ENCODE data around the gene SWAP70.

The SWAP70 gene

DNA sequence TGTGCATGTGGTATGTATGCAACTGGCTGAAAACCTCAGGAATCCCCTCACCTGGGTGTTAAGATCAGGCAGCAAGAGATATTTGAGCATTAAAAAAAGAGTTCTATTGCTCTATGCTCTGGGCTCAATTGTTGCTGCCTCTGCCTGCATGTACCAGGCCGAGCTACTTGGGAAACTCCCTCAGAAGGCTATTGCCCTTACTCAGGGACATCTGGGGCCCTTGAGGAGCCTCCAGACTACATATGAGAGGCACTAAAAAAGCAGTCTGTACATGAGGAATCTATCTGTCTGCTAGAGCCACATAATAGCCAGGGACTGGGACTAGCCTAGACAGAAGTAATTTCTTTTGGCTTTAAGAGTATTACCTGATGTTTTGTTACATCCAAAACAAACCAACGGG lies 120.1 kb downstream of the SWAP70 start:
- TF ChIP-seq, protein P1, sequence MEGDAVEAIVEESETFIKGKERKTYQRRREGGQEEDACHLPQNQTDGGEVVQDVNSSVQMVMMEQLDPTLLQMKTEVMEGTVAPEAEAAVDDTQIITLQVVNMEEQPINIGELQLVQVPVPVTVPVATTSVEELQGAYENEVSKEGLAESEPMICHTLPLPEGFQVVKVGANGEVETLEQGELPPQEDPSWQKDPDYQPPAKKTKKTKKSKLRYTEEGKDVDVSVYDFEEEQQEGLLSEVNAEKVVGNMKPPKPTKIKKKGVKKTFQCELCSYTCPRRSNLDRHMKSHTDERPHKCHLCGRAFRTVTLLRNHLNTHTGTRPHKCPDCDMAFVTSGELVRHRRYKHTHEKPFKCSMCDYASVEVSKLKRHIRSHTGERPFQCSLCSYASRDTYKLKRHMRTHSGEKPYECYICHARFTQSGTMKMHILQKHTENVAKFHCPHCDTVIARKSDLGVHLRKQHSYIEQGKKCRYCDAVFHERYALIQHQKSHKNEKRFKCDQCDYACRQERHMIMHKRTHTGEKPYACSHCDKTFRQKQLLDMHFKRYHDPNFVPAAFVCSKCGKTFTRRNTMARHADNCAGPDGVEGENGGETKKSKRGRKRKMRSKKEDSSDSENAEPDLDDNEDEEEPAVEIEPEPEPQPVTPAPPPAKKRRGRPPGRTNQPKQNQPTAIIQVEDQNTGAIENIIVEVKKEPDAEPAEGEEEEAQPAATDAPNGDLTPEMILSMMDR (IDR thresholded peaks at IDR 0.05) = no peak
- no peak for DNase-seq (ENCODE audit: low spot score)
- no peak overlapping the region for H3K4me3 ChIP-seq
- no peak overlapping the region for H3K27ac ChIP-seq

DNA sequence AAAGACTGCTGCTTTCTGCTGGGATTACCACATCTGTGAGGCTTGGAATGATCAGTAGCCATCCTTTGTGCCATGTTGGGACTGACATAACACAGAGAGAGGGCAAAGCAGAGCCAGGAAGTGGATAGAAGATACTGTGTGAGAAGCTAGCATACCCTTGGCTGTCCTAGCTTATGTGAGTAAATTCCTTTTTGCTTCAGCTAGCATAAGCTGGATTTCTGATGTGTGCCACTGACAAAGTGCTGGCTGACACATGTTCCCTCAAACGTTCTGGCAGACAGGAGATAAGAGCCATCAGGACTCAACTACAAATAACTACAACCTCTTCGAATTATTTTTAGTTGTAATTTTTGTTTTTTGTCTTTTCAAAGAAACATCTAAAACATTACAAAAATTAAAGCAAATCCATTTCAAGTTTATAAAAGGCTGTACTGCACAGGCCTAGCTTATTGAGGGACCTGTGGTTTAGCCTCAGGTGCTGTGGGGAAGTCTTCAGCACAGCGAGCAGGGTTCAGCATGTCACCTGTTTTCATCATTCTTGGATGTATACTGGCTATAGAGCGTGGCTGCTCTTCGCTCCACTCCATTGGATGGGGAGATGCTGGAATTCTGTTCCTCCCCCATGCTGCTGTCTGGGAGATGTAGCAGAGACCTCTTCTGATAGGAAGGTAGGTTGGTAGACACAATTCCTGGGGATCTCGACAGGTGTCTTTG lies 120.9 kb downstream of the SWAP70 start:
- TF ChIP-seq, protein P1 (IDR thresholded peaks at IDR 0.05) = no peak
- DNase-seq (ENCODE audit: low spot score) = no peak
- no peak overlapping the region for H3K4me3 ChIP-seq
- no peak overlapping the region for H3K27ac ChIP-seq

DNA sequence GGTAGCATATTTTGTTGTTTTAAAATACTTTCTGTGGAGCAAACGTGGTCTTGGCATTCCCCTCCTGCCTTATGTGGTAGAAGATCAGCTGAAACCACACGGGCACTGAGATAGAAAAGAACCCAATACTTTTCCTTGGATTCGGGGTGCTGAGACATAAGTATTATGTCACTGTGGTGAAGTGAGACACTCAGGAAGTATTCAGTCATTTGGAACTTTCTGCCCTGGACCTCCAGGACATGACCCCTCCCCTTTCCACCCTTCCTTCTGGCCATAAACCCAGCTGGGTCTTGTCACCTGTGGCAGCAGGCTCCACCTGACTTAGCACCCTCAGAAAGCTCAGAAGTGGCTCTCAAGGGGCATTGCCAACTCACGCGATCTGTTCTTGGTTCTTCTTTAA lies 123.4 kb downstream of the SWAP70 start:
- no peak for DNase-seq (ENCODE audit: low spot score)
- no peak overlapping the region for H3K4me3 ChIP-seq
- H3K27ac ChIP-seq = no peak overlapping the region
- TF ChIP-seq, protein P1 (IDR thresholded peaks at IDR 0.05) = no peak

DNA sequence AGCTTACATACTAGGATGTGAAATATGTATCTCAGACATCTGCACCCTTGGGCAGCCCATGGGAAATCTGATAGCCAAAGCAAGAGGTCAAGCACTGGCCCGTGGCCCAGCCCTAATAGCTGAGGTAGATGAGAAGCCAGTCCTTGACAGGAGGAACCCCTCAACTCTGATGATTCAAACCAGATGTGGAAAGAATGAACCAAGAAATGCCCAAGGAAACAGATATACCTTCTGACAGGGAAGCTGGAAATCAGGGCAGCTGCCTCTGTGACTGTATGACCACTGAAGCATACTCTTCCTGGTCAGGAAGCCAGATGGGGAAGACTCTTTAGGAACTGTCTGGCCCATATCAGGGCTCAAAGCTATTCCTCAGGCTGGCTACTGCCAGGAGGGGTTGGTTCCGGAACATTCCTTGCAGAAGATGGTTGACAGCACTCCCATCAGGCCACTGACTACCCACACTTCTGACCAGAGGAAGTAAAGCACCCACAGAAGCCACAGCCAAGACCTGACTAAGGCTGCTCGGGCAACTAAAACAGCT lies 124.2 kb downstream of the SWAP70 start:
- DNase-seq (ENCODE audit: low spot score) = no peak
- Histone ChIP-seq H3K4me3 (no peak overlapping the region), H3K27ac (no peak overlapping the region)
- TF ChIP-seq, protein P1 (IDR thresholded peaks at IDR 0.05) = no peak

DNA sequence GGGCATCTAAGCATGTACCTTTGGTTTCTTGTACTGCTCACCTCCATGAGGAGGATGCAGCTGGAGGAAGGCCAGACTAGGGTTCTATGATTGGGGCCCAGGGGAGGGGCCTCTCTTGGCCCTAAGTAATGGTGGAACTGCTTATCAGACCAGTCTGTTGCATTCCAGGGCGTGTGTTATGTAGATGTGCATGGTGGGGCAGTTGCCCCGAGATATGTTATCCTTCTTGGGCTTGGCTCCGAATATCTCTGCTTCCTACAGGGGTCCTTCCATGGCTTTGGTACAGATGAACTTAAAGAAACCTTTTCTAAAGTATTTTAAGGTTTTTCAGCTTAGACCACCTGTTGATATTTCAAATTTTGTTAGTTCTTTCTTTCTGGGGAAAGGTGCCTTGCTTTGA lies 126.0 kb downstream of the SWAP70 start:
- Histone ChIP-seq H3K27ac (no peak overlapping the region), H3K4me3 (no peak overlapping the region)
- TF ChIP-seq, protein P1 (IDR thresholded peaks at IDR 0.05) = no peak
- no peak for DNase-seq (ENCODE audit: low spot score)

DNA sequence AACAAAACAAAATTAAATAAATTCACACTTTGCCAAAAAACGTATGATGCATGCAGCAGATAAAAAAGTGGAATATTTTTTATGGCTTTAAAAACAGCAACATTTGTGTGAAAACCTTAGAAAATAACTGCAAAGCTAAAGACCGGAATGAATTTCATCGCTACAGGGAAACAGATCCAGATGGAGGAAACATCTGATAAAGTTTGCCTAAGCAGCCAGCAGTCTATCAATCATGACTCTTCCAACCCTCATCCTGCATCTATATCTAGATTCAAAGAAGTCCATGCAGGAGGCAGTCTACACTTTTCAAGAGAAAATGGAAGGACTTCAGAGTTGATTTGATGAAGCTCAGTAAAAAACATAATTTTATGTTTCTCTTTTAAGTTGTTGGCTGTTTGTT lies 126.8 kb downstream of the SWAP70 start:
- Histone ChIP-seq H3K27ac (no peak overlapping the region), H3K4me3 (no peak overlapping the region)
- no peak for DNase-seq (ENCODE audit: low spot score)
- TF ChIP-seq, protein P1 (IDR thresholded peaks at IDR 0.05) = no peak

DNA sequence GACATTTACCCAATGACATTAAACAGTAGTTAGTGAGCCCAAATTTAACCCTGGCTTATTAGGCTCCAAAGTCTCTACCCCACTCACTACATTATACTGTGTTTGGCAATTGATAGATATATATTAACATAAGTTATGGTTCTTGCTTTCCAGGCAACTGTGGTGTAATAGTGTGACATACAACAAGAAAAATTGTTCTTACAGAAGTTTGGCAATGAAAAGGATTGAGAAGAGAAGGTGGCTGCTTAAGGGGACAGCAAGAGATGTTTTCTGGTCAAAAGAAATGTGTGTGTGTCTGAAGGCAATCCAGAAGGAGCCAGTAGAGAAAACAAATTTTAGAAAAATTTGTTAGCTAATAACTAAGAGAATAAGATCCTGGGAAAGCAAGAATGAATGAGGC lies 132.4 kb downstream of the SWAP70 start:
- no peak for DNase-seq (ENCODE audit: low spot score)
- Histone ChIP-seq H3K4me3 (no peak overlapping the region), H3K27ac (no peak overlapping the region)
- TF ChIP-seq, protein P1 (IDR thresholded peaks at IDR 0.05) = no peak
